MCF 10A (cell line): Measurements from ENCODE around the gene LYSMD3. TPM values are rescaled to one million over a fixed set of nuclear protein-coding genes. Genes with fewer than 3 reads are reported as not detected.

ENCODE experiments used
- BruUV-seq: library from RNA; stranded (reverse); fragments of 400-500 nt; replicated peaks from 2 replicates; lab custom pipeline; 2021; lab: Mats Ljungman, UMichigan
- CTCF ChIA-PET: fragments of 300-600 bp; sonication (Branson Sonifier 250); formaldehyde crosslinking; extraction: SDS; loops from one replicate; lab custom pipeline; 2021; ENCODE audit warnings: antibody characterized with exemption, inconsistent platforms; lab: Yijun Ruan, JAX
- POLR2A ChIA-PET: fragments of 300-600, 350-650 bp; sonication (Branson Sonifier 250); formaldehyde crosslinking; extraction: SDS; loops from one replicate; lab custom pipeline; 2020; ENCODE audit warnings: antibody characterized with exemption, inconsistent platforms; lab: Yijun Ruan, JAX
- DNase-seq: peaks from one replicate; pipeline ENCODE4 v3.0.0-alpha.2; 2018; ENCODE audit not compliant: unreplicated experiment
- H3K27ac Mint-ChIP-seq: one replicate; pipeline ENCODE4 v1.8.0; 2022; ENCODE audit warnings: mild to moderate bottlenecking, low read depth, mixed read lengths; ENCODE audit not compliant: unreplicated experiment
- H3K27me3 Mint-ChIP-seq: one replicate; pipeline ENCODE4 v1.8.0; 2022; ENCODE audit warnings: mixed read lengths; ENCODE audit not compliant: insufficient read depth, unreplicated experiment
- H3K36me3 Mint-ChIP-seq: one replicate; pipeline ENCODE4 v1.8.0; 2022; ENCODE audit warnings: mild to moderate bottlenecking, moderate library complexity, mixed read lengths; ENCODE audit not compliant: insufficient read depth, unreplicated experiment
- H3K4me1 Mint-ChIP-seq: one replicate; pipeline ENCODE4 v1.8.0; 2022; ENCODE audit warnings: mixed read lengths; ENCODE audit not compliant: insufficient read depth, unreplicated experiment
- H3K4me3 Mint-ChIP-seq: one replicate; pipeline ENCODE4 v1.8.0; 2022; ENCODE audit warnings: mild to moderate bottlenecking, moderate library complexity, mixed read lengths; ENCODE audit not compliant: unreplicated experiment
- H3K9me3 Mint-ChIP-seq: one replicate; pipeline ENCODE4 v1.8.0; 2022; ENCODE audit warnings: mixed read lengths; ENCODE audit not compliant: unreplicated experiment
- intact Hi-C: fragments of 100-400 bp; cut with micrococcal nuclease; formaldehyde crosslinking; loops from 2 replicates; pipeline ENCODE4 v1.14.1; 2022
- total RNA-seq: library from RNA; stranded (reverse); gene quantifications from 2 replicates; pipeline ENCODE4 v1.2.3, GENCODE V29; 2022
- TF ChIP-seq, protein P1 (sequence below): fragments of 200-600 bp; IDR thresholded peaks from one replicate; pipeline ENCODE4 v1.8.0; 2022; ENCODE audit warnings: antibody characterized with exemption, mild to moderate bottlenecking; ENCODE audit not compliant: unreplicated experiment

LYSMD3 gene
- total RNA-seq, 1 experiment from 2014 or later = 27.4 TPM

DNA sequence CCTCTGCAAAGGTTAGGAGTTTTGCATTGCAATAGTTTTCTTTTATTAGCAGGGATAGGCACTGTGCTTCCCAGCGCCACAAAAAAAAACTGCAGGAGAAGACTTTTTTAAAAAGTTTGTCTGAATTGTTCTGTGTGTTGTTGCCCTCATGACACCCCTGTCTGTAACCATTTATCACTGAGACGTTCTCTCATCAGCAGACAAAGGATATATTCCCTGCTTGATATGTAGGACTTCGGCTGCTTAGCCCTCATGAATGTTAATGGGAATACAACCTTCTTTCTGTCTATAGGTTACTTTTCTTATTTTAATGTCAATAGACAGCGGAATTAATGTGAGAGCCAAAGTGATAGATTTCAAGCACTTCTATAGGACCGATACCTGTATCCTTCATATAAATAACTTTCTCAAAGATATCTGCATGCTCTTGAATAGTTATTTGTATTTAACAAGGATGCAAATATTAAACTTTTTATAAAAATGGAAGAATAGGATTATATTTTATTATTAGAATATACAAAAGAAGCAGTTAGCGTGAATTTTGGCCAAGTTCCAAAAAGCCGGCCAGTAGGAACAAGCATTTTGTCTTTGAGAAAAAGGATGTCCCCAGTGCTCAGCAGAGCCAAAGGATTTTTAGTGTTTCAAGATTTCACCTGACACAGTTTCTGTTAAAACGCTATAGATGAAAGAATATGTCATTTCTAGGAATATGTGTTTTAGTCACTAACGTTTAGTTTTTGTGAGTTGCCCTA is 1.5 kb upstream of the LYSMD3 start:
- Mint-ChIP-seq H3K27ac (no peak overlapping the region), H3K4me3 (no peak overlapping the region), H3K4me1 (peaks cover 21% of the 10 kb centered on the region), H3K9me3 (no peaks in the 10 kb centered on the region), H3K27me3 (peaks cover 49% of the 10 kb centered on the region), H3K36me3 (no peaks in the 10 kb centered on the region)
- intact Hi-C loops = loop anchor here (1.0 to 5.0 kb wide), 4 partner anchors 92 to 264 kb away; no protein-coding TSS in a partner anchor
- TF ChIP-seq, protein P1, sequence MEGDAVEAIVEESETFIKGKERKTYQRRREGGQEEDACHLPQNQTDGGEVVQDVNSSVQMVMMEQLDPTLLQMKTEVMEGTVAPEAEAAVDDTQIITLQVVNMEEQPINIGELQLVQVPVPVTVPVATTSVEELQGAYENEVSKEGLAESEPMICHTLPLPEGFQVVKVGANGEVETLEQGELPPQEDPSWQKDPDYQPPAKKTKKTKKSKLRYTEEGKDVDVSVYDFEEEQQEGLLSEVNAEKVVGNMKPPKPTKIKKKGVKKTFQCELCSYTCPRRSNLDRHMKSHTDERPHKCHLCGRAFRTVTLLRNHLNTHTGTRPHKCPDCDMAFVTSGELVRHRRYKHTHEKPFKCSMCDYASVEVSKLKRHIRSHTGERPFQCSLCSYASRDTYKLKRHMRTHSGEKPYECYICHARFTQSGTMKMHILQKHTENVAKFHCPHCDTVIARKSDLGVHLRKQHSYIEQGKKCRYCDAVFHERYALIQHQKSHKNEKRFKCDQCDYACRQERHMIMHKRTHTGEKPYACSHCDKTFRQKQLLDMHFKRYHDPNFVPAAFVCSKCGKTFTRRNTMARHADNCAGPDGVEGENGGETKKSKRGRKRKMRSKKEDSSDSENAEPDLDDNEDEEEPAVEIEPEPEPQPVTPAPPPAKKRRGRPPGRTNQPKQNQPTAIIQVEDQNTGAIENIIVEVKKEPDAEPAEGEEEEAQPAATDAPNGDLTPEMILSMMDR = no peak
- no TSS peak for BruUV-seq
- CTCF ChIA-PET = interaction anchor here (0.6 to 3.8 kb wide), 29 partner anchors 10 to 1802 kb away, joined by 3 to 79 read pairs (median 4); partner anchors contain the start of genes CETN3, MBLAC2 and POLR3G
- peak; percentile 21 for DNase-seq
- POLR2A ChIA-PET = interaction anchor here (0.6 to 3.7 kb wide), 7 partner anchors 25 to 120 kb away, joined by 3 to 122 read pairs (median 34); partner anchors contain the start of genes CETN3, MBLAC2 and POLR3G

DNA sequence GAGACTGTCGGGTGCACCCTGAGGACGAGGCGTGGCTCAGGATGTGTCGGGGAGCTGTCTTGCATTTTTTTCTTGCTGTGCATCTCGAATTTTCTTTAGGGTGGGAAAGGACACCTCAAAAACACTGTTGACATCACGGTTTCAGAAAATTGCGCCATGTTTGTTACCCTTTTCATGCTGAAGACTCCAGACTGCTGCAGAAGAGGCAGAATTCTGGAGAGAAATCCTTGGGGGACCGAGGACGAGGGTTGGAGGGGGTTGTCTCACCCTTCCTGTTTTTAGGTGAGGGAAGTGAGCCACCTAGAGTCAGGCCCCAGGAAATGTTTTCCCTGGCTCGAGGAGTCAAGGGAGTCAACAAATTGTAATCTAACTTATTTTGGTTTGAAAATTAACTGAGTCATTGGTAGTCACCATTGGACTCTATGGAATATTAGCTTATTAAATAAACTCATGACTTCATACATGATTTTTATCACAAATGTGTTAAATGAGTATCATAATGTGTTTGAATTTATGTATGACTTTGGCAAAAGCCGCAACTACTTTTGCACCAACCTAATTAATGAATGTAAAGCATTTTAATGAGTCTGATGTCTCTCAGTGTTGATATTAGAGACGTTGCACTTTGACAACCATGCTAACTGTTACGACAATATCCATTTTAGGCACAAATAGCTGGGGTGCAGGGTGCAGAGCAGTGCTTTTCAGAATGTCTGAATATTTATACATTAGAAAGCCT is 724 bp upstream of the LYSMD3 start:
- Mint-ChIP-seq H3K4me3 (peak overlapping the region; percentile 95), H3K4me1 (peaks cover 21% of the 10 kb centered on the region), H3K9me3 (no peaks in the 10 kb centered on the region), H3K27me3 (peaks cover 41% of the 10 kb centered on the region), H3K36me3 (peaks cover 7% of the 10 kb centered on the region), H3K27ac (peak overlapping the region; percentile 77)
- TF ChIP-seq, protein P1 = peak; percentile 66
- ChIA-PET CTCF (interaction anchor here (0.6 to 3.8 kb wide), 35 partner anchors 9 to 1804 kb away, joined by 3 to 79 read pairs (median 4); partner anchors contain the start of genes CETN3, MBLAC2 and POLR3G), POLR2A (interaction anchor here (0.6 to 3.7 kb wide), 10 partner anchors 22 to 120 kb away, joined by 3 to 122 read pairs (median 13); partner anchors contain the start of genes CETN3, MBLAC2 and POLR3G)
- DNase-seq = peak; percentile 84
- intact Hi-C loops = loop anchor here (1.0 to 5.0 kb wide), 5 partner anchors 56 to 263 kb away; partner anchors contain the start of genes MBLAC2 and POLR3G
- BruUV-seq = no TSS peak

DNA sequence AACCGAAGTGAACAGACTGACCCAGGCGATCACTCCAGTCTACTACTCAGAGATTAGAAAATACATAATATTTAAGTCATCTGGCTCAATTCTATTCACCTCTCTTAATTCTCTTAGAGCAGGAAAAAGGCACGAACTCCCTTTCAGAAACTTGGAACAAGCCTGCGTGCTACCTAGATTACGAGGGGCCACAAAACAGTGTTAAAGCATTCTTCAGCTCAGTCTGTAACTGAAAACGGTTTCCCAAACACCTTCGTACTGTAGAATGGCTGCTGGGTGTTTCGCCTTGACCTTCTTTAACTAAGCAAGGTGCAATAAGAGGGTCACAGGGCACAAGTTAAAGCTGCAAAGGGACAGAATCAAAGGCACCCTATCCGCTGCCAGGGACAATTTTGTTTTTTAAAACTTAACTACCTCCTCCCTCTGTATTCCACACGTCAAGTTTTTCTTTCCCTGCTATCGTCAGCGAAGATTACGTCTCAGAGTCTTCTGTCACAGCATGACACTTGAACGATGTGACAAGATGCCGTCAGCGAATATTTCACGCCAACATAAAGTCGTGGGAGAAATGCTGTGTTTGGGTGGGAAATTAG is 687 bp downstream of the LYSMD3 start:
- BruUV-seq = TSS peak; percentile 53
- TF ChIP-seq, protein P1 = no peak
- H3K9me3 Mint-ChIP-seq = no peaks in the 10 kb centered on the region

More for the DNA sequence above, 687 bp downstream of the LYSMD3 start:
- H3K27ac Mint-ChIP-seq = peak overlapping the region; percentile 77
- CTCF ChIA-PET = interaction anchor here (0.6 to 3.8 kb wide), 11 partner anchors 8 to 861 kb away, joined by 3 to 79 read pairs (median 4); partner anchors contain the start of genes MBLAC2 and POLR3G
- intact Hi-C loops = loop anchor here (1.0 kb wide), 1 partner anchor 54 kb away; the partner anchor contains the start of genes MBLAC2 and POLR3G
- H3K27me3 Mint-ChIP-seq = peaks cover 26% of the 10 kb centered on the region
- peaks cover 21% of the 10 kb centered on the region for H3K4me1 Mint-ChIP-seq
- peak; percentile 31 for DNase-seq
- H3K4me3 Mint-ChIP-seq = peak overlapping the region; percentile 95
- POLR2A ChIA-PET = interaction anchor here (0.6 to 3.7 kb wide), 15 partner anchors 8 to 887 kb away, joined by 3 to 122 read pairs (median 8); partner anchors contain the start of genes CETN3, MBLAC2 and POLR3G
- H3K36me3 Mint-ChIP-seq = peaks cover 21% of the 10 kb centered on the region
